Right ventricle myocardium inferior (tissue), 1 donor: Measurements from ENCODE around the gene CLK3. TPM values are rescaled to one million over a fixed set of nuclear protein-coding genes. Genes with fewer than 3 reads are reported as not detected.

Source experiments
- ATAC-seq: fragments of 200-7000 bp; cut with Tn5 transposase; one replicate; pipeline ENCODE4 v1.9.1; 2020; ENCODE audit warnings: mild to moderate bottlenecking, moderate library complexity
- DNase-seq: peaks from one replicate; pipeline ENCODE4 v3.0.0; 2021; ENCODE audit errors: missing footprints
- intact Hi-C: fragments of 100-400 bp; cut with DNase I; formaldehyde crosslinking; loops from one replicate; pipeline ENCODE4 v1.11.0; 2022
- total RNA-seq: library from RNA; stranded (reverse); fragmentation: NEBNext Ultra II Directional; extraction: Animal tissue kit (Norgen Biotek cat#: 25700); gene quantifications from one replicate; pipeline ENCODE4 v1.2.1, GENCODE V29; 2021
- donor health status: DM: no; HTN: yes; CAD: no; lungs with severe emphysema.

CLK3 gene
- total RNA-seq, 1 donor from 2014 or later = 47.3 TPM

DNA sequence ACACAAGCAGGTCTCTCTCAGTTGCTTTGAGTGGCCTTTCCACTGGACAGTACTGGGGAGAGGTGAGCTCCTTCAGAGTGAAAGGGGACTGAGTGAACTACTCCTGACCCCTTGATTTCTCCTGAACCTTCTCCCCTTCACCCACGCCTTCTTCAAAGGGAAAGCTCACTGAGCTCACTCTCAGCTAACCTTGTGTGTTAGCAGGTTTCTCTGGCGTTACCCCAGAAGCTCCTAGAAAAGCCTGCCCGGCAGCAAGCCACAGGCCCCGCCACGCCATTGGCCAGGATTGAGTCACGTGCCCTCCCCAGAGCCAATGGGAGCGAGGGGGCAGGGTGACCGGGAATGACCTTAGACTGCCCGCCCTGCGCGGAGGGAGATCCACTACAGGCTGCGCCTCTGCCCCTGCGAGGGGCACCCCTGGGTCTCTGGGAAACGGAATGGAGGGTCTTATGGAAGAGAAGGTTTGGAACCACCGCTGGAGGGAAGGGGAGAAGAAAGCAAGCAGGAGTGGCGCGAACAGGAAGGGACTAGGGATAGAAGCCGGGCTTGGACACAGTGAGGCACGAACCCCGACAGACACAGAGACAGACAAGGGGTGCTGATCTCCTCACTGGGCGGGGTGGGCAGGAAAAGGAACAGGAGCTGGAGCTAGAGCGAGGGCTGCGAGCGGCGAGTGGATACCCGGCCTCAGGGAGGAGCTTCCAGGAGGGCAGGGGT is 17.4 kb upstream of the CLK3 start:
- DNase-seq (peak; percentile 97), ATAC-seq (peak; percentile 98)
- intact Hi-C loops = no loop called here

DNA sequence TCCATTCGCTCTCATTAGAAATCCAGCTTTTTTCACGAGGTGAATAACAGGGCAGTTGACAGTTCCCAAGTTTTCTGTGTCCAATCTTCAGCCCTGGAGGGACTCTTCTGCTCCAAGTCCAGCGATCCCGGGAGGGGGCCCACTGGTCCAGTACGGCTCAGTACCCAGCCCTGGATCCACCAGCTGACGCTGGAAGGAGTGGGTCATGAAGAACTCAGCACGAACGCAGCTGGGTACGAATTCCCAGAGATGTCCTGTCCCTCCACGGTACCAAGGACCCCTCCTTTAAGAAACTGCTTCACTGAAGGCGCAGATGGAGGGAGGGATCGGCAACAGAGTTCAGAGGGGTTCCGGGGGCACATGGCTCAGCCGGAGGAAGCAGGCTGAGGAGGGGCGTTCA is 16.5 kb upstream of the CLK3 start:
- no peak for DNase-seq
- no peak for ATAC-seq
- intact Hi-C loops = no loop called here

DNA sequence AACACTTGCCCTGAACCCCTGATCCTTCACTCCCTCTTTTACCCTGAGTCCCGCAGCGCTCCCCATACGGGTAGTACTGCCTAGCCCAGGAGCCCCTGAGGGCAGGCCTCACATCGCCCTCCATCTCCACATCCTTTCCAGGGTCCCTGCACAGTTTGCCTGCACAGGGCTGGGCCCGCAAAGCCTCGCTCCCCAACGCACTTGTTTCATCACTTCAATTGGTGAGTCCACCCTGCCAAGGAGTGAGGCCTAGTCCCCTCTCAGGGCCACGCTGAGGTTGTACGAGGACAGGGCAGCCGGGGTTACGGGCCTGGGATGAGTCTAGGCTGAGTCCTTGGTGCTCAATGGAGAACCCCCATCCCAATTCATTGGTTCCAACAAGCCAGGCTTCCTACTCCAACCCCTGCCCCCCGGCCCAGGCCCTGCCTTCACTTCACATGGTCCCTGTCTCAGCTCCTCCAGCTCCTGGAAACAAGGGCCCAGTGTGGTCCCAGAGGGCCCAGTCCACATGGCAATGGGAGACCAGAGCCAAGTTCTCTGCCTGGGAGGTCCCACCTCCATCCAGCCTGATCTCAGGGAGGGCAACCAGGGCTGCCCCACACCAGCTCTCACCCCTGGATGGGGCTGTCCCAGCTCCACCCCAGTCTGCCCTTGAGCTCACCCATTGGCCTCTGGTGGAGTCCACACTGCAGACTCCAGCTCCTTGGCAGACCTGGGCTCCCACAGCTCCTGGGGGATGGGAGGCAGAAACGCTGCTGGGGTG is 12.4 kb upstream of the CLK3 start:
- DNase-seq (no peak), ATAC-seq (no peak)

DNA sequence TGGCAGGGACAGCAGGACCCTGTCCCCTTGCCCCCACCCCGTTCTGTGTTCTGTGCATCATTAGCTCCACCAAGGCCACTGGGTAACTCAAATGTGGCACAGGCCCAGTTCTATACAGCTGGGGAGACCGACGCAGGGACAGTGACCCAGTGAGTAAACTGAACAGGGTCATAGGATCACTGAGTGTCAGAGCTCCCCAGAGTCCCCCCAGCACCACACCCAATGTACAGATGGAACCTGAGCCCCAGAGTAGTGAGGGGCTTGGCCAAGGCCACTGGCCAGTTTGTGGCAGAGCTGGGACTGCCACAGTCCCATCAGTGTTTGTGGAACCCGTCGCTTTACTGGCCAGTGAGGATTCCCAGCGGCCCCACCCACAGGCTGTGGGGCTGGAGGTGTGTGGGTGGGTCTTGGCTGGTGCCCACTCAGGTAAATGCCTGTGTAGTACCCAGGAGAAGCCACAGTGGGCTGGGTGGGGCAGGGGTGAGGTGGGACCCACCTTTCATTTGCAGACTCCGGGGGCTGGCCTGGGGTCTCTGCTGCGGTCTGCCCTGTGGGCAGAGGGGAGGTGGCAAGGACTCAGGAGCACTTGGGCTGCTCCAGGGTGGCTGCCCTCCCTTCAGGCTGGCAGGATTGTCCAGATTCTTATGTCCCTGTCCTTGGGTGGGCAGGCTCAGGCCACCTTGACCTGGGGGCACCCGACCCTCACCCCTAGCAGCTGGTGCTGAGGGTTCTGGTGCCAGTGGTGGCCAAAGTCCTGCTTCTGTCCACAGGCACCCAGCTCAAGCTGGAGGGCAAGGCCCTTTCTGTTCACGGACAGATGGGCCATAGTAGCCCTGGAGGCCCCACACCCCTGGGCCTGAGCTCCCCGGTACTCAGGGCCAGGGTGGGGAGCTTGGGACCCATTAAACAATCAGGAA is 11.6 kb upstream of the CLK3 start:
- intact Hi-C loops = no loop called here
- ATAC-seq = no peak
- no peak for DNase-seq

More for the DNA sequence above, 12.4 kb upstream of the CLK3 start:
- intact Hi-C loops = no loop called here

DNA sequence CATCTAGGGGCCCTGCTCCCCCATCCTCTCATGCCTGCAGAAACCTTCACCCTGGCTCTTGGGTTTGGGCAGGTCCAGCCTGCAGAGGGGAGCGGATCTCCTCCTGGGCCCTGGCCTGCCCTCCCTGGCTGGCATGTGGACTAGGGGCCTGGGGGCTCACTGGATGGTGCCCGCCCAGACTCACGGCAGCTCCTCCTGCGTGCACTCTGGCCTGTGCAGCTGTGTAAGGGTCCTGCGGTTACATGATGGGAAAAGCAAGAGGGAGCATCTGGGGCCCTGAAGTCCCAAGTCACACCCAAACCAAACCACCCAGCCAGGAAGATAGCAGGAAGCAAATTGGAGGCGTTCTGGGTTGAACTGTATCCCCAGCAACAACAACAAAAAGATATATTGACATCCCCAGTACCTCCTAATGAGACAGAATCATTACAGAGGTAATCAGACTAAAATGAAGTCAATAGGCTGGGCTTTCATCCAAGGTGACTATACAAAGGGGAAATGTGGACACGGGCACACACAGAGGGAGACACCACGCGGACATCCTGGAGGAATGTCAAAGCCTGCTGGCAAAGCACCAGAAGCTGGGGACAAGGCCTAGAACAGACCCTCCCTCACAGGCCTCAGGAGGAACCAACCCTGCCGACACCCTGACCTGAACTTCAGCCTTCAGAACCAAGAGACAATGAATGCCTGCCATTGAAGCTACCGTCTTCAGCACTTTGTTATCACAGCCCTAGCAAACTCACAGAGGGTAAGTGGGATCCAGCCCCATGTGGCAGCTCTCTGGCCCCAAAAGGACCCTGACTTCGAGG is 10.4 kb upstream of the CLK3 start:
- DNase-seq = no peak
- no peak for ATAC-seq
- intact Hi-C loops = no loop called here

DNA sequence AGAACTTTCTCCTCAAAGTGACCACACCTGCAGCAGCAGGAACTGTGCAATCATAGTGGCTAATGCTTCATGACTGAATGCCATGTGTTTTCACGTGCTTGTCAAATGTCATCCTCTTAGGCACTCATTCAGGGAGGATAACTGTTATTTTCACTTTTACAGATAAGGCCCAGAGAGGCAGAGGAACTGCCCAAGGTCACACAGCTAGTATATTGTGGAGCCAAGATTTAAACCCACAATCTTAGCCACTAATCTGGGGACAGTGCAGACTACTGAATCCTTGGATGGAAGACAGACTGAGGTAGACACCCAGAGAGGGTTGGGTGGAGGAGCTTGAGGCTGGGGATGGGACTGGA is 9.9 kb upstream of the CLK3 start:
- intact Hi-C loops = no loop called here
- DNase-seq (no peak), ATAC-seq (no peak)

DNA sequence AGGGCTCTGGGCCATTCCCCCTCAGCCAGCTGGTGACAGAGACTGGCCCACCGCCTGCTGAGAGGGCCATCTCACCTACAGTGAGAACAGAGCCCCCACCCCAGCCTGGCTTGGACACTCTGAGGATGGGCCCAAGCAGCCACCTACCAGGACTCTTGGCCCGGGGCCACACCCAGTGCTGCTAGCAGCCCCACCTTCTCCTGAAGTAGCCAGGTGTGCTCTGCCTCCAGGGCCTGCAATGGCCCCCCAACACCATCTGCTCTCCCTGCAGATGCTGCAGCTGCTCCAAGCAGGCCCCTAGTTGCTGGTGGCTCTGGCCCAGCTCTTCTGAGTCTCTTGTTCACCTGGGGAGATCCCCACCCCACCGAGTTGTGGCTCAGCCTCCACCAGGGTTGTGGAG is 6.8 kb upstream of the CLK3 start:
- no peak for ATAC-seq
- intact Hi-C loops = no loop called here
- peak; percentile 45 for DNase-seq

DNA sequence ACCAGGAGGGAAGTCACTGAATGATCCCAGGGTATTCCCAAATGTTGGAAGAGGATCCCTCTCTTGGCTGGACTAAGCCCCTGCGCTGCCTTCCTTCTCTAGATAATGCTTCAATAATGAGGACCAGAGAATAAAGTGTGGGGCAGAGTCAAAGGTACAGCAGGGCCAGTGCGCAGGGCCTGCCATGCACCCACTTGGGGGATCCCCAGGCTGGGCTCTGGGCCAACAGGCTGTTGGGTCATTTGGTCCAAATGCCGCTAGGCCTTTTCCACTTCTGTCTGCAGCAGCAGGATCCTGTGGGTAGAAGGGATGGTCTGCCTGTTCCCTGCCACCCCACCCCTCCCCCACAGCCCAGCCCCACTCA is 5.7 kb upstream of the CLK3 start:
- no peak for DNase-seq
- intact Hi-C loops = loop anchor here (10.0 kb wide), 1 partner anchor 175 kb away; the partner anchor contains the start of gene SEMA7A
- no peak for ATAC-seq

DNA sequence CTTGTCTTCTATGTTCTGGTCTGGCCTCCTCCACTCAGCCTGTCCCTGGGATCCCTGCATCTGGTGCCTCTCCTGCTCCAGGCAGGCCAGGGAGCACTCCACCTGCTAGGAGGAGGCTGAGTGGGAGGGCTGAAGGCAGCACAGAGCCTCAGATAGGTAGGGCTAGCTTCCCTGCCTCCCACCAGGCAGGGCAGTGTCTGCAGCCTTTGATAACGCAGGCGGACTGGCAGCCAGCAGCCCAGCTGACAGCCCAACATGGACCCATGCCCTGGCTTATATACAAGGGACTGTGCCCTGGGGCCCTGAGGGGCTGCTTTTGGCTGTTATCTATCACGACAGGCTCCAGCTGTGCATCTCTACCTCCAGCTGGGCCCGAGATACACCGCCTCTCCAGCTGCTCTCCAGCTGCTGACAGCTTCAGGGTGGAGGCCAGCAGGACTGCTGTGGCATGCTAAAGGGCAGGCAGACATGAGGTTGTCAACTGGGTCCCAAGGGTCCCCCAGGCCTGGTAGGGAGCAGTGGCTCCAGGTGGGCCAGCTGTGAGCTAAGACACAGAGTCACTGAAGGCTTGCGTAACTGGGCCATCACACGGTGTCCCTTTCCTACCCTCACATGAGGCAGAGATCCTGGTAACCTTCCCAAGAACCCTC is 5.2 kb upstream of the CLK3 start:
- no peak for DNase-seq
- ATAC-seq = peak; percentile 9
- intact Hi-C loops = loop anchor here (10.0 kb wide), 1 partner anchor 176 kb away; the partner anchor contains the start of gene SEMA7A

DNA sequence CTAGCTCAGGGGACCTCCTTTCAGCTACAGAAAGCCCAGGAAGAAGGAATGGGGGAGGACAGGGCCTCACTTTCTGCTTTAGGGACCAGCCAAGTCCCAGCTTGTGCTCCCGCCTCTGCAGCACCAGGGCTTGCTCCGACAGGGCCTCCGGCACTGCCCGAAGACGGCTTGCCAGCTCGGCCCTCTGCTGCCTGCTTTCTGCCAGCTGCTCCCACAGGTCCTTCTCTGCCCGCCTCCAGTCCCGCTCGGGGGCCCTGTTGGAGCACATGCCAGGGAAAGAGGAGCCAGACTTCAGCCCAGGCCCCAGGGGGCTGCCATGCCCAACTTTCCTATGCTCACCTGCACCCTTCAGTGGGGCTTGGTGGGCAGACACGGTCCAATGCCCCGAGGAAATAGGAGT is 4.3 kb upstream of the CLK3 start:
- ATAC-seq (no peak), DNase-seq (no peak)
- intact Hi-C loops = loop anchor here (10.0 kb wide), 1 partner anchor 177 kb away; the partner anchor contains the start of gene SEMA7A

DNA sequence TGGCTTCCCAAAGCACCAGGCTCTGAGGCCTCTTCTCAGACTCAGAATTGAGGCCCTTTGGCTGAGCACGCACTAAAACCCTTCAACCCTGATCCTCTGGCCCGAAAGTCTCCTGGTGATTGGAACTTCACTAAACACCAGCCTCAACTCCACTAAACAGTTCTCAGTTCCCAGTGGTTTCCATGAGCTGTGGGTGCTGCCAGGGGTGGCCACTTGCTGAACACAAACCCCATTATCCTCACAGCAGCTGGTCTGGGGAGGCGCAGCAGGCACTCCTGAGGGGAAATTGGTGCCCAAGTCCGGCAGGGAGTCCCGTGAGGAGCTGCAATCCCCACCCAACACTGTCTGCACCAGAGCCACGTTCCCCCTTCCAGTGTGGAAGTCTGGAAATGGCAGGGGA is 3.8 kb upstream of the CLK3 start:
- intact Hi-C loops = loop anchor here (10.0 kb wide), 1 partner anchor 177 kb away; the partner anchor contains the start of gene SEMA7A
- no peak for ATAC-seq
- no peak for DNase-seq

GRCh38 chr15:74612677-74613076 is 3.0 kb upstream of the CLK3 start:
- ATAC-seq (no peak), DNase-seq (no peak)
- intact Hi-C loops = loop anchor here (10.0 kb wide), 1 partner anchor 178 kb away; the partner anchor contains the start of gene SEMA7A

DNA sequence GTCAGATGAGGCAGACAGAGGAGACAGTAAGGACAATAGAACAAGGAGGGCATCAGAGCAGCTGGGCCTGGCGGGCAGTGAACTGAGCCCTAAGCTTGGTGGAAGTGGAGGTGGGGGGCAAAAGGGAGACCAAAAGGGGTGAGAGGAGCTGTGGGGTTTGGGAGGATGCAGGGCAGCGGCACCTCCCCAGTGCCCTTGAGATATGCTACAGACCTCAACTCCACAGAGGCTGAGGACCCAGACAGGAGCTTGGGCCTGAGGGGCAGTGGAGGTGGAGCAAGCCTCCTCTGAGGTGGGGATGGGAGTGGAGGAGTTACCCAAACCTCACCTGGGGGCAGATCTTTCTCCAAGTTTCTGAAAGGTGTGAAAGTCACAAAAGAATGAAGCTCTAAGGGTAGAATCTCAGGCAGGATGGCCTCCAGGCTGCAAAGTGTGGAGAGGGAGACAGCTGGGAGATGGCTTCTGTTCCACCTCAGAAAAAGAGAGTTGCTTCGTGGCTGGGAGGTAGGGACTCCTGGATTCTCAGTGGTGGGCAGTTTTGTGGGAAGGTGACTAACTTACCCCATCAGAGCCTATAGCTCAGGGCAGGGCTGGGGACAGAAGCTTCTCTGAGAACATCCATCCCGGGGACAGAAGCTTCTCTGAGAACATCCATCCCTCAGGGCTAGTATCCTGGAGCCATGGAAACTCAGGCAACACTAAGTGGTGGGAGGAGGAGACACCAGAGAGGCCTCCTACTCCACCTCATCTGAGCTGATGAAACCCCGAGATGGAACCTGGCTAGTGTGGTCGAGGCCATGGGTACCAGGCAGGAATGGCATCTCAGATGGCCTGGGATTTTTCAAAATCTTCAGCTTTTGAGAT is 2.3 kb upstream of the CLK3 start:
- intact Hi-C loops = loop anchor here (10.0 kb wide), 1 partner anchor 179 kb away; the partner anchor contains the start of gene SEMA7A
- DNase-seq = peak; percentile 9
- ATAC-seq = no peak

GRCh38 chr15:74613953-74614743 is 1.5 kb upstream of the CLK3 start:
- ATAC-seq = no peak
- intact Hi-C loops = loop anchor here (1.0 to 10.0 kb wide), 2 partner anchors 69 to 179 kb away; partner anchors contain the start of gene SEMA7A
- peak; percentile 92 for DNase-seq

- intact Hi-C loops = loop anchor here (1.0 to 10.0 kb wide), 4 partner anchors 70 to 180 kb away; partner anchors contain the start of genes ARID3B, SEMA7A and UBL7
- peak; percentile 82 for ATAC-seq
- DNase-seq = no peak
Observed at GRCh38 chr15:74614744-74615507, 710 bp upstream of the CLK3 start.
